HG02943 (cell line): ENCODE data around the gene RNU4-1.

Experiments used
- ATAC-seq: cut with Tn5 transposase; IDR thresholded peaks from one replicate; pipeline ENCODE4 v1.9.1; 2021; ENCODE audit warnings: mild to moderate bottlenecking, low read depth, moderate library complexity; ENCODE audit not compliant: unreplicated experiment

The RNU4-1 gene

DNA sequence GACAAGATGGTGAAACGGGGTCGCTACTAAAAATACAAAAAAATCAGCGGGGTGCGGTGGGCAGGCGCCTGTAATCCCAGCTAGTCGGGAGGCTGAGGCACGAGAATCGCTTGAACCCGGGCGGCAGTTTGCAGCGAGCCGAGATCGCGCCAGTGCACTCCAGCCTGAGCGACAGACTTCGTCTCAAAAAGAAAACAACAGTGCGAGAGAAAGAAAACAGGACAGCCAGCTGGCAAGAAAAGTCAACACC lies 701 bp downstream of the RNU4-1 start:
- peak; percentile 10 for ATAC-seq

DNA sequence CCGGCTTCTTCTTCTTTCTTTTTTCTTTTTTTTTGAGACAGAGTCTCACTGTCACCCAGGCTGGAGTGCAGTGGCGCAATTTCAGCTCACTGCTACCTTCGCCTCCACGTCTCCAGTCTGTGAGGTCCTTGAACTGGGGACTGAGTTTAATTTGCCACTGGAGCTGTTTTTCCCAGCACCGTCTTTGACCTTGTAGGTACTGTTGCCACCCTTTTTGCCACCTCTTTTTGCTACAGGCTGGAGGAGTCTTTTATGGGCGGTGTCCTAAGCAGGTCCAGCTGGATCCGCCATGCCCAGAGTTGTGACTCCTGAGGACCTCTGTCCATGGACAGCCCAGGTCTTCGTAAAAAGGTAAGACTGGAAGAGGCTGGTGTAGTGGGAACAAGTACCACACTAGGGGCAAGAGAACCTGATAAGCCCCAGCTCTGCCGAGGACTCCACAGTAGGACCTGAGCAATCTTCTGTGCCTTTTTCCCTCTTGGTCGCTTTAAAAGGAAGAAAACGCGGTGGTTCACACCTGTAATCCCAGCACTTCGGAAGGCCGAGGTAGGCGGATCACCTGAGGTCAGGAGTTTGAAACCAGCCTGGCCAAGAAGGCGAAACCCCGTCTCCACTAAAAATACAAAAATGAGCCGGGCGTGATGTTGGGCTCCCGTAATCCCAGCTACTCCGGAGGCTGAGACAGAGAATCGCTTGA lies 2.3 kb downstream of the RNU4-1 start:
- no peak for ATAC-seq

DNA sequence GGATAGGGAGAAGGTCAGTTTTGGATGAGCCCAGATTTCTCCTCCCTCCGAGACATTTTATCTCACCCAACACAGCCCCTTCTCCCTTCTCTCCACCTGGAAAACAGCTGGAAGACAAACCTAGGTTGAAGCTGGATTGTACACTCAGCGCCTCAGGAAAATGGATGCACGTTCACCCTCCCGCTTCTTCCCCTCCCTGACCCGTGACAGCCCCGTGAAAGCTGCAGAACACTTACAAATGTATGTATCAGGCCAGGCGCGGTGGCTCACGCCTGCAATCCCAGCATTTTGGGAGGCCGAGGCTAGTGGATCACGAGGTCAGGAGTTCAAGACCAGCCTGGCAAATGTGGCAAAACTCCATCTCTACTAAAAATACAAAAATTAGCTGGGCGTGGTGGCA lies 5.5 kb downstream of the RNU4-1 start:
- ATAC-seq = no peak

DNA sequence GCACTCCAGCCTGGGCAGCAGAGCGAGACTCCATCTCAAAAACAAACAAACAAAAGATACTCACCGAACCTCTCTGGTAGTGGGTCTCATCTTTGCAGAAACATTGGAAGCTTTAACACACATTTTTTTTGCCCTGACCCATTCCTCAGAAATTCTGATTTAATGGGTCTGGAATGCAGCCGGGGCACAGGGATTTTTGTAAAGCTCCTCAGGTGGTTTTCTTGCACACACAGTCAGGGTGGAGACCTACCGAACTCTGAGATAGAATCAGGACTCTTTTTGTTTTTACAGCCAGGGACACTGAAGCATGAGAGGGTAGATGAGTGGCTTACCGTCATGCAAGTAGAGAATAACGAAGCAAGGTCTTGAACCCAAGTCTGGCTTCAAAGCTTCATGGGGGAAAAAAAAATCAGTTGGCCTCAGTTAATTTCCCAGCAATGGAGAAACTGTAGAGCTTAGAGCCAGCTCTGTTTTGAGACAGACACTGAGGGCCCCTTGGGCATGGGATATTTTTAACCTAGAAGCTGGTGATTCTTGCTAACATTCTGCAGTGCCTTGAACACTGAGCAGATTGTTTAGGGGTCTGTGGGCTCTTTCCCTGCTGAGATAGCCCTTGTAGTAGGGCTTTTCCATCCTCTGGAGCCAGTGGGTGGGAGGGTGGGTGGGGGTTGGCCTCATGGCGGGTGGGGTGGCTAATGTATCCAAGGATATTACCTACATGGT lies 6.1 kb downstream of the RNU4-1 start:
- ATAC-seq = no peak

DNA sequence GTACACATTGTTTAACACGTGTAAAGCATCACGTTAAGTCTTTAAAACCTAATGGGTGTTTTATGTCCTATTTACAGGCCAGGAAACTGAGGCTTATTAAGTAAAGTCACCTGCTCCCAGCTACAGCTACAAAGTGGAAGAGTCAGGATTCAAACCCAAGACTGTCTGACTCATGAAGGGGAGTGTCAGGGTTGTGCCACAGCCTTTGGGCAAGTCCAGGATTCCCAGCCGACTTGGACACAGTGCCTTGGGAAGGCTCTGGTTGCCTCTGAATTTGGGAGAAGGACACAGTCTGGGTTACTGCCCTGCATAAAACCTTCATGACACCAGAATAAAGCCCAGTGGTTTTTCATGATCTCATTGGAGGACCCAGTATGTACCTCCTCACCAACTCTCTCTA lies 8.7 kb downstream of the RNU4-1 start:
- ATAC-seq = no peak

DNA sequence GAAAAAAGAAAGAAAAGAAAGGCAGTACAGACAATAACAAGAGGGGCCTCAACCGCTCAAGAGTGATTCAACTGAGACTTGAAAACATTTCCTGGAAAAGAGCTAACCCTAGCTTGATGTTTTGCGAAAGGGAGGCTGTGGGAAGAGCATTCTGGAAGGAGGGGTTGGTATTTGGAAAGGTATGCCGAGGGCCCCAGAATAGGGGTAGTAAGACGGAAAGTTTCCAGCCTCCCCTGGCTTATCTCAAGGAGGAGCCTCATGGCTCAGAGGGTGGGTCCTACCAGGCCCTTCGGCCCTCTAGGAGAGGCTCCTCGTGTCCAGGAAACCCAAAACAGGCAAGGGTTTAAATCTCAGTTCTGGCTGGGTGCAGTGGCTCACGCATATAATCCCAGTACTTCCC lies 9.7 kb downstream of the RNU4-1 start:
- ATAC-seq = no peak

- ATAC-seq = no peak
These were observed 14.6 kb downstream of the RNU4-1 start for GRCh38 chr12:120278137-120279069.

DNA sequence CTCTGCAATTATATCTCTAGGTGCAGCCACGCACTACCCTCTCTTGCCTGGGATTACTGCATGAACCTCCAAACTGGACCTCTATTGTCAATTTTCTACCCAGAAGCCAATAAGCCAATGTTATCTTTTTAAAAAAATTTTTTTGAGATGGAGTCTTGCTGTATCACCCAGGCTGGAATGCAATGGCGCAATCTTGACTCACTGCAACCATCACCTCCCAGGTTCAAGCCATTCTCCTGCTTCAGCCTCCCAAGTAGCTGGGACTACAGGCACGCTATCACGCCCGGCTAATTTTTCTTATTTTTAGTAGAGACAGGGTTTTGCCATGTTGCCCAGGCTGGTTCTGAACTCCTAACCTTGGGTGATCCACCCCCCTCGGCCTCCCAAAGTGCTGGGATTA lies 16.3 kb downstream of the RNU4-1 start:
- no peak for ATAC-seq

DNA sequence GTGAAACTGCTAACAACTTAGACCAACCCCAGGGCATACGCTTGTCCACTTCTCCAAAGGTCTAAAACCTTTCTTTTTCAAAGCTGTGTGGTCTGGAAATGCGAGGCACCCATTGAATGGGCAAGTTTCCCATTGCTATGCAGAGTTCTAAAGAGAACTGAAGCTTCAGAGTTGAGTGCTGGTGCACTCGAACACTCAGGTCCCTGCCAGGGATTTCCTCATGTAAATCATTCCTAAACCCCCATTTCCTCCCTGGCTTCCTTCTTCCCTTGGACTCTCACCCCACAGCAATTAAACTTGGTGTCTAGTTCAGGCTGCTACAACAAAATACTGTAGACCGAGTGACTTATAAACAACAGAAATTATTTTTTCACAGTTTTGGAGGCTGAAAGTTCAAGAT lies 25.3 kb downstream of the RNU4-1 start:
- no peak for ATAC-seq

- no peak for ATAC-seq
These were observed 26.7 kb downstream of the RNU4-1 start for GRCh38 chr12:120266180-120266870.

DNA sequence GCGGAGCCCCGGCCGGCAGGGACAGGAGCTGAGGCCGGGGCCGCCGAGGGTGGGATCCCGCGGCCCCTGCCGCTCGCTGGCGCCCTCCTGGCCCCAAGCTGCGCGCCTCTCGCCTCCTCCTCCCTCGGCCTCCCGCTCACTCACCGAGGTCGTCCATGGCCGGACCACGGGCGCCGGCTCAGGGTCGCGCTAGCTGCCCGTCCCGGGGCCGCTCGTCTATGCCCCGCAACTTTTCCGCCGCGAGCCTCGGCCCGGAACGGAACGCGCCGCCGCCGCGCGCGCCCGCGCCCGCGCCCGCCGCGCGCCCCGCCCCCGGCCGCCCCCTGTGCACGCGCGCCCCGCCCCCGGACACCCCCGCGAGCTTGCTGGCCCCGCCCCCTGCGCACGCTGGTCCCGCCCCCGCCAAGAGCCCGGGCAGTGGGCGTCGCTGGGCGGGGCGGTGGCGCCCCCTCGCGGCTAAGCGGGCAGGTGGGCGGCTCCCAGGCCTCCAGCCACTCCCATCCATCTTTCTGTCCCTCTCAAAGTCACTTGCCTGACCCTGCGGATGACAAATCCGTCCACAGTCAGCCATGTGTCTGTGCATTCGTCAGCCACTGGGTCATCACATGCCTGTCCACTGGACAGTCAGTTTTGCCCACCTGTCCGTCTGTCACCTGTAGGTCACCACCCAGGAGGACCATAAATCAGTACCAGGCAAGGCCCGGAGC lies 27.4 kb downstream of the RNU4-1 start, which contains the start of gene PXN:
Gene PXN, minus strand, starts transcription at position 258 of the 707 bp plus-strand sequence. Its CDS starts 101 bp downstream, at position 157.
- peak; percentile 59 for ATAC-seq

- peak; percentile 17 for ATAC-seq
These were observed 28.0 kb downstream of the RNU4-1 start for GRCh38 chr12:120264904-120265472.

GRCh38 chr12:120264086-120264903 lies 28.7 kb downstream of the RNU4-1 start:
- ATAC-seq = no peak

DNA sequence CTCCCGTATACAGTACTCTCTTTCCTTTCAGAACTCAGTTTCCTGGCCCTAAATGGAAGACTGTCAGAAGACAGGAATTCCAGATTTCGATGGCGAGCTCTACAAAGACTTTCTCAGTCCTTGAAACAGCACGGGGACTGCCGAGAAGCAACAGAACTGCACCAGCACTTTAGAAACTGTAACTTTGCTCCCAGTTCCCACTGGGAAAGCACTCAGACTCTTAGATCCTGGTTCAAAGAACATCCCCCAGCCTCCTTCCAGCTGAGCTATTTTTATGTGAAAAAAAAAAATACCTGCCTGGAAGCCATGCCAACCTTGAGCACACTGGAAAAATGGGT lies 29.3 kb downstream of the RNU4-1 start:
- ATAC-seq = no peak

GRCh38 chr12:120262852-120263747 lies 29.9 kb downstream of the RNU4-1 start:
- ATAC-seq = no peak

- ATAC-seq = no peak
These were observed 30.8 kb downstream of the RNU4-1 start for GRCh38 chr12:120261951-120262851.

DNA sequence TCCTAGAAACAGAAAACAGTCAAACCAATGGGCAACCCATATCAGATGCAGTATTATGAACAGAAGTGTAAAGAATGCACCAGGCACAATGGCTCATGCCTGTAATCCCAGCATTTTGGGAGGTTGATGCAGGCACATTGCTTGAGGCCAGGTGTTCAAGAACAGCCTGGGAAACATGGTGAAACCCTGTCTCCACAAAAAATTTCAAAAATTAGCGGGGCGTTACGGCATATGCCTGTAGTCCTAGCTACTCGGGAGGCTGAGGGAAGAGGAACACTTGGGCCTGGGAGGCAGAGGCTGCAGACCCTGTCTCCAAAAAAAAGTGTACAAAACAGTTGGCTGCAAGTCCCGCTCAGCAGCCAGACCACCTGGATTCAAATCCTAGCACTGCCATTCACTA lies 32.4 kb downstream of the RNU4-1 start:
- no peak for ATAC-seq
